Right cardiac atrium (tissue), 5 donors: ENCODE data around the gene MAPKAP1. TPM values are rescaled to one million over a fixed set of nuclear protein-coding genes. Genes with fewer than 3 reads are reported as not detected.

Experiments used
- ATAC-seq, 2 donors: fragments of 200-7000 bp; cut with Tn5 transposase; one replicate each; pipeline versions ENCODE4 v1.8.0 to v1.9.1; 2020; ENCODE audit warnings: moderate library complexity in 2 of 2, mild to moderate bottlenecking in 1 of 2
- DNase-seq, 3 donors: peaks; one replicate each; pipeline ENCODE4 v3.0.0-alpha.2; 2020
- H3K27ac ChIP-seq: one replicate; pipeline ENCODE4 v1.5.1; 2013; ENCODE audit warnings: mild to moderate bottlenecking, low read length, control low read depth, moderate library complexity
- H3K27me3 ChIP-seq: one replicate; pipeline ENCODE4 v1.6.1; 2013; ENCODE audit not compliant: control insufficient read depth, insufficient read depth
- H3K4me1 ChIP-seq: one replicate; pipeline ENCODE4 v1.6.1; 2013; ENCODE audit warnings: low read length; ENCODE audit not compliant: control insufficient read depth, insufficient read depth
- H3K4me3 ChIP-seq: one replicate; pipeline ENCODE4 v1.5.1; 2013; ENCODE audit warnings: low read length, control low read depth
- H3K9me3 ChIP-seq: one replicate; pipeline ENCODE4 v1.6.1; 2013; ENCODE audit warnings: low read length; ENCODE audit not compliant: control insufficient read depth
- WGBS: extraction: QIAGEN DNeasy Blood & Tissue Kit; methylation state at CpG from one replicate; pipeline ENCODE4 v1.1.7; 2013; 5-methylcytosine and 5-hydroxymethylcytosine counted together
- intact Hi-C, 4 donors: fragments of 100-400 bp; cut with DNase I; formaldehyde crosslinking; loops; one replicate each; pipeline versions ENCODE4 v1.11.0 to v1.14.0; 2022 to 2023
- polyA plus RNA-seq: library from polyadenylated mRNA; stranded (reverse); fragments of 200-250 nt; gene quantifications from one replicate; pipeline ENCODE4 v1.2.3, GENCODE V29; 2013
- total RNA-seq, 4 donors: library from RNA; stranded (reverse); fragmentation: NEBNext Ultra II Directional; extraction: Animal tissue kit (Norgen Biotek cat#: 25700); gene quantifications; one replicate each; pipeline ENCODE4 v1.2.1, GENCODE V29; 2021
- donor health status: healthy with polysubstance abuse.
- donor health status: DM: no; HTN: yes; CAD: no.
- donor health status: DM: no; HTN: no; CAD: no.
- donor health status: DM: no; HTN: yes; CAD: no; lungs with severe emphysema.
- donor health status: DM: yes; HTN: yes; CAD: no.

MAPKAP1 gene
- total and polyA plus RNA-seq, 5 donors, result 97.1 to 116 (median 108) TPM

GRCh38 chr9:125479846-125480615, 227.0 kb downstream of the MAPKAP1 start:
- Histone ChIP-seq H3K27me3 (no peaks in the 10 kb centered on the region), H3K4me3 (no peak overlapping the region), H3K4me1 (no peaks in the 10 kb centered on the region), H3K9me3 (no peaks in the 10 kb centered on the region), H3K27ac (no peak overlapping the region)
- intact Hi-C loops, result loop anchor here in 1 of 4 donors (10.0 kb wide), 1 partner anchor 65 kb away; no protein-coding TSS in a partner anchor
- no peak for DNase-seq
- no peak for ATAC-seq
- WGBS, result 87% methylated on average over 7 of the region's 7 CpGs

- 83% methylated on average over 5 of the region's 5 CpGs for WGBS
Observed at GRCh38 chr9:125477089-125477544, 229.9 kb downstream of the MAPKAP1 start.

GRCh38 chr9:125476645-125477044, 230.4 kb downstream of the MAPKAP1 start:
- whole genome bisulfite sequencing, result 91% methylated on average over 6 of the region's 6 CpGs

More at GRCh38 chr9:125477089-125477544, 229.9 kb downstream of the MAPKAP1 start:
- no peak for ATAC-seq
- Histone ChIP-seq H3K27ac (no peak overlapping the region), H3K27me3 (no peaks in the 10 kb centered on the region), H3K4me3 (no peak overlapping the region), H3K4me1 (peaks cover 12% of the 10 kb centered on the region), H3K9me3 (no peaks in the 10 kb centered on the region)
- no peak for DNase-seq
- intact Hi-C loops, result no loop called here

DNA sequence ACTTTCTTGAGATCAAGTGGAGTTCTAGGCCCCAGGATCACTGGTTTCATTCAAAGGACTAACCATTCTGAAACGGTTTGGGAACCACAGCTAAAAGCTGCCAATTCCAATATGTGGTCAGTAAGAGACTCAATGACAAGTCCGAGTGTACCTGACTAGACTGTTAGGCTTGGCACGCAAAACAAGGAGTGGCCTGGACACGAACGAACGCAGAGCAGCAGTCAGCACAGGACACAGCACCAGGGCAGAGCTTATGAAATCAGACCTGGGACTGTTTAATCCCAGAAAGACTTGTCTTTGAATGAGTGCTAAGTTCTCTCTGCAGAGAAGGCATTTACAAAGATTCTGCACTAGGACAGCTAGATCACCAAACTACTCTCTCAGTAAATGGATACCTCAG, 231.6 kb downstream of the MAPKAP1 start:
- H3K9me3 ChIP-seq, result no peaks in the 10 kb centered on the region
- no peaks in the 10 kb centered on the region for H3K27me3 ChIP-seq
- WGBS, result 77% methylated on average over 6 of the region's 6 CpGs
- H3K4me3 ChIP-seq, result no peak overlapping the region
- ATAC-seq (no peak), DNase-seq (no peak)
- H3K27ac ChIP-seq, result no peak overlapping the region
- H3K4me1 ChIP-seq, result peaks cover 12% of the 10 kb centered on the region
- intact Hi-C loops, result no loop called here

More at GRCh38 chr9:125476645-125477044, 230.4 kb downstream of the MAPKAP1 start:
- Histone ChIP-seq H3K27me3 (no peaks in the 10 kb centered on the region), H3K4me1 (peaks cover 12% of the 10 kb centered on the region), H3K4me3 (no peak overlapping the region), H3K27ac (no peak overlapping the region), H3K9me3 (no peaks in the 10 kb centered on the region)
- ATAC-seq, result no peak
- DNase-seq, result no peak
- intact Hi-C loops, result no loop called here

GRCh38 chr9:125472926-125473701, 233.9 kb downstream of the MAPKAP1 start:
- intact Hi-C loops, result no loop called here
- peak; percentile 39 to 73 (median 70) for DNase-seq
- H3K9me3 ChIP-seq, result no peaks in the 10 kb centered on the region
- no peak overlapping the region for H3K4me3 ChIP-seq
- ATAC-seq, result peak; percentile 73 to 91
- H3K27ac ChIP-seq, result peak overlapping the region; percentile 66
- 21% methylated on average over 11 of the region's 11 CpGs for WGBS
- H3K27me3 ChIP-seq, result no peaks in the 10 kb centered on the region
- peaks cover 12% of the 10 kb centered on the region for H3K4me1 ChIP-seq

DNA sequence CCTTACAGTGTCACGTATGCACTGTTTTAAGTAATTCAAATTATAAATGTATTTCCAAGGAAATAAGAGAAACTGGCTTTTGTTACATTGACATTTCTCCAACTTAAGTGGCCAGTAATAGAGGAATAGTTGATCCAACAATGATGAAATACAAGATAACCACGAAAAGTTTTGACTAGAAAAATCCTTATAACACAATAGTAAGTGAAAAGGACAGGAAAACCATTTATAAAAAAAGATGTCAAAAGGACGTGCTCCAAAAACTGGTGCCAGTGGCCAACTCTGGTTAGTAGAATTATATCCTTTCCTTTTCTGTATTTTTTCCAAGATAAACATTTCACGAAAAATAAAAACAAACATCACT, 234.5 kb downstream of the MAPKAP1 start:
- Histone ChIP-seq H3K4me3 (no peak overlapping the region), H3K4me1 (peaks cover 12% of the 10 kb centered on the region), H3K27me3 (no peaks in the 10 kb centered on the region), H3K27ac (no peak overlapping the region), H3K9me3 (no peaks in the 10 kb centered on the region)
- intact Hi-C loops, result no loop called here
- 33% methylated on average over 4 of the region's 4 CpGs for WGBS
- no peak for ATAC-seq
- DNase-seq, result no peak

- DNase-seq, result no peak
- Histone ChIP-seq H3K27ac (no peak overlapping the region), H3K4me3 (no peak overlapping the region), H3K9me3 (no peaks in the 10 kb centered on the region), H3K27me3 (no peaks in the 10 kb centered on the region), H3K4me1 (peaks cover 12% of the 10 kb centered on the region)
- WGBS, result 88% methylated on average over 14 of the region's 14 CpGs
- ATAC-seq, result no peak
- intact Hi-C loops, result no loop called here
Observed at GRCh38 chr9:125470767-125471580, 236.0 kb downstream of the MAPKAP1 start.

- H3K4me3 ChIP-seq, result no peak overlapping the region
- 75% methylated on average over 3 of the region's 3 CpGs for WGBS
- H3K27me3 ChIP-seq, result no peaks in the 10 kb centered on the region
- ATAC-seq (no peak), DNase-seq (no peak)
- peaks cover 12% of the 10 kb centered on the region for H3K4me1 ChIP-seq
- no peaks in the 10 kb centered on the region for H3K9me3 ChIP-seq
- no peak overlapping the region for H3K27ac ChIP-seq
- intact Hi-C loops, result no loop called here
Observed at GRCh38 chr9:125470189-125470588, 236.8 kb downstream of the MAPKAP1 start.

- no peaks in the 10 kb centered on the region for H3K9me3 ChIP-seq
- H3K27me3 ChIP-seq, result no peaks in the 10 kb centered on the region
- peaks cover 5% of the 10 kb centered on the region for H3K4me1 ChIP-seq
- intact Hi-C loops, result no loop called here
- H3K4me3 ChIP-seq, result no peak overlapping the region
- DNase-seq (no peak), ATAC-seq (no peak)
- no peak overlapping the region for H3K27ac ChIP-seq
- 89% methylated on average over 8 of the region's 8 CpGs for WGBS
Observed at GRCh38 chr9:125468646-125469045, 238.4 kb downstream of the MAPKAP1 start.

DNA sequence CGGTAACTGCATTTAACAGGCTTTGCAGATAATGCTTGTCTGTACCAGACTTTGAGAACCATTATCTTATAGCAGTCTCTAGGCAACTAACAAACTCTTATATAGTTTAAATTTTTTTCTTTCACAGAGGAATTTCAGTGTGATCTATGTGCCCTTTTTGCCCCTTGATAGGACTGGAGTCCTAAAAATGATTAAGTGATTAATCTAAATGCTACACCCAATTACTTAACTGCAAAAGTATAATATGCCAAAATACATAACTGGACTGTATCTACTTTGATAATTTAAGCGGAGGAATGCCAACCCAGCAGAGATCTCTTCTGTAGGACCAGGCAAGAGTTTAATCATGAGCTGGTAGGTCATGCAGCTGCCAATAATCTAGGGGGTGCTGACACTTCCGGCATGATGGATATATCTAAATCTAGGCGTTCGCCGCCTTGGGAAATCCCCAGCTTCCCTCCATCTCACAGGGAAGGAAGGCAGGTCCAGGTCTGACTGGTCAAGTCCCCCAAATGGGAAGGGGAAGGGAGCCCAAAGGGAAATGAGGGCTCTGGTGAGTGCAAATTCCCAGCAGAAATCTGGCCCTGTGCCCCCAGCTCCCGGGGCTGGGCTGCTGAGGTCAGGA, 239.8 kb downstream of the MAPKAP1 start:
- Histone ChIP-seq H3K27ac (no peak overlapping the region), H3K4me3 (no peak overlapping the region), H3K4me1 (peaks cover 2% of the 10 kb centered on the region), H3K27me3 (no peaks in the 10 kb centered on the region), H3K9me3 (no peaks in the 10 kb centered on the region)
- 32% methylated on average over 7 of the region's 7 CpGs for WGBS
- DNase-seq (peak in 2 of 3 donors; percentile 19 to 52), ATAC-seq (peak; percentile 34 to 52)
- intact Hi-C loops, result no loop called here
